GM12801 (cell line): ENCODE results near the gene SH3PXD2B.

Experiments used
- TF ChIP-seq, protein P1 (sequence below): IDR thresholded peaks from one replicate; pipeline ENCODE4 v1.5.1; 2011; ENCODE audit warnings: control low read depth; ENCODE audit not compliant: insufficient read length; ENCODE audit errors: extremely low read depth

Gene SH3PXD2B

GRCh38 chr5:172490514-172491461 is 36.5 kb upstream of the SH3PXD2B start:
- TF ChIP-seq, protein P1, sequence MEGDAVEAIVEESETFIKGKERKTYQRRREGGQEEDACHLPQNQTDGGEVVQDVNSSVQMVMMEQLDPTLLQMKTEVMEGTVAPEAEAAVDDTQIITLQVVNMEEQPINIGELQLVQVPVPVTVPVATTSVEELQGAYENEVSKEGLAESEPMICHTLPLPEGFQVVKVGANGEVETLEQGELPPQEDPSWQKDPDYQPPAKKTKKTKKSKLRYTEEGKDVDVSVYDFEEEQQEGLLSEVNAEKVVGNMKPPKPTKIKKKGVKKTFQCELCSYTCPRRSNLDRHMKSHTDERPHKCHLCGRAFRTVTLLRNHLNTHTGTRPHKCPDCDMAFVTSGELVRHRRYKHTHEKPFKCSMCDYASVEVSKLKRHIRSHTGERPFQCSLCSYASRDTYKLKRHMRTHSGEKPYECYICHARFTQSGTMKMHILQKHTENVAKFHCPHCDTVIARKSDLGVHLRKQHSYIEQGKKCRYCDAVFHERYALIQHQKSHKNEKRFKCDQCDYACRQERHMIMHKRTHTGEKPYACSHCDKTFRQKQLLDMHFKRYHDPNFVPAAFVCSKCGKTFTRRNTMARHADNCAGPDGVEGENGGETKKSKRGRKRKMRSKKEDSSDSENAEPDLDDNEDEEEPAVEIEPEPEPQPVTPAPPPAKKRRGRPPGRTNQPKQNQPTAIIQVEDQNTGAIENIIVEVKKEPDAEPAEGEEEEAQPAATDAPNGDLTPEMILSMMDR: no peak

DNA sequence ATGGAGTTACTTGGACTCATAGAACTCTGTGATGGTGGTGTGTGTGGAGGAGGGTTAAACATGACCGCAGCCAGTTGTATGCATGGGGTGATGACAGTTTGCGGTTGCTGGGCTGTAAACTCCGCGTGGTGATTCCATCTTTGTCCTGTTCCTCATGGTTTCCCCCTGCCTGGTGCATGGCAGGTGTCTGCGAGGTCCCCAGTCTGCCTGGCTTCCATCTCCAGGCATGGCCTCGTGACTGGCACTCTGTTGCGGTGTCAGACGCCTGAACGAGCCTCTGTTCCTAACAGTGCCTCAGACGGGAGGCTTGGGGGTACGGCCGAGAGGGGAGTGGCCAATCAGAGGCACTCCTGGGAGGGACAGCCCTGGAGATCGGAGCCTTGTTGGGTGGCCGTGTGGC is 33.9 kb upstream of the SH3PXD2B start:
- TF ChIP-seq, protein P1: no peak

- TF ChIP-seq, protein P1: no peak
These were observed 33.3 kb upstream of the SH3PXD2B start for GRCh38 chr5:172487671-172488070.

DNA sequence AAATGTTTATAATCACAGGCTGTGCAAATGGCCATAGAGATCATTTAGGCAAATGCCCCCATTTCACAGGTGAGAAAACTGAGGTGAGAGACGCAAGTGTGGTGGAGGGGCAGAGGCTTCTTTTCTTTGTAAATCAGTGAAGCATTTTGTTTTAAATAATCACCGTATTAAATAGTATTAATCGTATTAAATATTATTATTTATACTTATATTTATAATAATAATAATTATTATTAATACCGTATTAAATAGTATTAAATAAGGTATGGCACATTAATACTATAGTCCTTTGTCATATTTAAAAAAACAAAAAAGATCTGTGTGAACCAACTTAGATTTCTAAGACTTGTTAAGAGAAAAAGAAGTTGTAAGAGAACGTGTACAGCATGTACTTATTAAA is 32.6 kb upstream of the SH3PXD2B start:
- TF ChIP-seq, protein P1: no peak

DNA sequence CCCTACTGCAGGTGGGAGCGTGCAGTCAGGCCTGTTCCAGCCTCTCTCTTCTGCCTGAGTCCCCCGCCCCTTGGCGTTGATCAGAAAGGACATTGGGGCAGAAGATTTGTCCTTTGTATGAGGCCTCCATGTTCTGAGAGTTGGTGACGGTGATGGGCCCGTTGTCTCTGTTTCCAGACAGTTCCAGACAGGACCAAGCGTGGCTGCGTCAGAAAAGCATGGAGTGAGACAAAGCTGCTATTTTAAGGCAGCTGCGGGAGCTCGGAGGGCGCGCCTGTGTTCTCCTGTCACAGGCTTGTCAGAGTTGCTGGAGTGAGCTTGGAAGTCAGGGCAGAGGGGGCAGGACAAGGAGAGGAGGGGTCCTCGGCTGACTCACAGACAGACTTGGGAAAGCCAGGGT is 32.1 kb upstream of the SH3PXD2B start:
- TF ChIP-seq, protein P1: no peak

DNA sequence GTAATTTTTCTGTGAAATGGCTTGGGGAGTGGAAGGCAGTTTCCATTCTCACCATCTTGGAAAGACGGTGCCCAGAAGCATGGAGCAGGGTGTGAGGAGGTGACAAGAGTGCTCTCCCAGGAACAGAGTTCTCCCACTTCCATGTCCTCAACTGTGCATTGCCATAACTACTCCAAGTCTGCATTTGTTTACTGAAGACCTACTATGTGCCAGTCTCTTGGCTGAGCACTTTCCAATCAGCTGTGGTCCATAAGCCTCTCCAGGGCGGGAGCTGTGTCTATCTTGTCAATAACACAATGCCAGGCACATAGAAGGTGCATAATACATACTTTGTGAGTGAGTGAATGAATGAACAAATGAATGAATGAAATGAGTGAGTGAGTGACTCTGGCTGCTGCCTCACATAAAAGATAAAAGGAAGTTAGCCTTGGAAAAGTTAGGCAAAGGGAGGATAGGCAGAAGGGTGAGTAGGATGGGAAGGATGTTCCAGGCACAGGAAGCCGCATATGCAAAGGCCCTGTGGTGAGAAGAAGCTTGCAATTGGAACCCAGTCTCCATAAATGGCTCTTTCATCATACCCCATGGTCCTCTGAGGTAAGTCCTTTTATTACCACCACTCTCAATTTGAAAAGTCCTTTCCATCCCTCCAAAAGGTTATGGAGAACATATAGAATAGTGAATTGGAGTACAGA is 31.3 kb upstream of the SH3PXD2B start:
- TF ChIP-seq, protein P1: no peak

GRCh38 chr5:172484664-172485063 is 30.3 kb upstream of the SH3PXD2B start:
- TF ChIP-seq, protein P1: no peak
